H1 (cell line): Measurements from ENCODE around the gene CPE. TPM values are rescaled to one million over a fixed set of nuclear protein-coding genes. Genes with fewer than 3 reads are reported as not detected.

Experiments
- CTCF ChIA-PET: fragments of 300-600 bp; sonication (Branson Sonifier 250); formaldehyde crosslinking; loops from one replicate; lab custom pipeline; 2021; ENCODE audit not compliant: partially characterized antibody; lab: Charles Lee
- POLR2A ChIA-PET: fragments of 300-600 bp; sonication (Branson Sonifier 250); formaldehyde crosslinking; loops from one replicate; lab custom pipeline; 2021; ENCODE audit warnings: inconsistent platforms; ENCODE audit not compliant: partially characterized antibody; lab: Charles Lee
- DNase-seq, 2 experiments: peaks; one replicate each; pipeline versions ENCODE4 v3.0.0 to v3.0.0-alpha.2; 2010 to 2022; ENCODE audit warnings: low spot score in 2 of 2, low read depth in 1 of 2, mixed read lengths in 1 of 2
- FAIRE-seq: peaks from 2 replicates; lab custom pipeline; 2011; peaks lifted over from hg19 to GRCh38; lab: Jason Lieb, UNC
- H2AFZ ChIP-seq: 2 replicates; pipeline ENCODE4 v1.8.1; 2012; ENCODE audit warnings: low read length, inconsistent platforms
- H2AK5ac ChIP-seq: 2 replicates; pipeline ENCODE4 v1.6.1; 2013; ENCODE audit warnings: low read depth, low read length
- H2BK120ac ChIP-seq: replicated peaks from 2 replicates; pipeline ENCODE3; 2013; ENCODE audit warnings: low read depth, low read length, inconsistent platforms
- H2BK12ac ChIP-seq: 2 replicates; pipeline ENCODE4 v1.6.1; 2013; ENCODE audit warnings: low read depth, low read length
- H2BK15ac ChIP-seq: 2 replicates; pipeline ENCODE4 v1.6.1; 2013; ENCODE audit warnings: low read length
- H2BK20ac ChIP-seq: 2 replicates; pipeline ENCODE4 v1.6.1; 2013; ENCODE audit warnings: low read length
- H2BK5ac ChIP-seq: 2 replicates; pipeline ENCODE4 v1.6.1; 2013; ENCODE audit warnings: low read depth, low read length
- H3K14ac ChIP-seq: 2 replicates; pipeline ENCODE4 v1.6.1; 2013; ENCODE audit warnings: inconsistent platforms; ENCODE audit not compliant: insufficient read length
- H3K18ac ChIP-seq: 2 replicates; pipeline ENCODE4 v1.6.1; 2013; ENCODE audit warnings: low read length; ENCODE audit errors: extremely low read depth
- H3K23ac ChIP-seq: 2 replicates; pipeline ENCODE4 v1.6.1; 2013; ENCODE audit warnings: inconsistent platforms; ENCODE audit not compliant: insufficient read length
- H3K23me2 ChIP-seq: 2 replicates; pipeline ENCODE4 v1.6.1; 2013; ENCODE audit warnings: low read depth, low read length
- H3K27ac ChIP-seq: 2 replicates; pipeline ENCODE4 v1.6.1; 2011; ENCODE audit warnings: low read depth, low read length, inconsistent platforms
- H3K27me3 ChIP-seq, 4 experiments: replicated peaks in 1 of 4; 1 replicate in 1 of 4; 2 replicates in 3 of 4; pipeline versions ENCODE4 v1.6.1 to v1.8.1; 2011 to 2013; ENCODE audit warnings: low read length in 3 of 4, mild to moderate bottlenecking in 3 of 4, inconsistent platforms in 2 of 4, mixed read lengths in 2 of 4, moderate library complexity in 1 of 4; ENCODE audit not compliant: control insufficient read depth in 3 of 4, insufficient read depth in 3 of 4; ENCODE audit errors: extremely low read depth in 1 of 4
- H3K36me3 ChIP-seq, 4 experiments: 2 replicates each; pipeline versions ENCODE4 v1.6.1 to v1.8.1; 2011 to 2013; ENCODE audit warnings: mild to moderate bottlenecking in 4 of 4, low read length in 3 of 4, moderate library complexity in 2 of 4, control low read depth in 1 of 4, inconsistent platforms in 1 of 4; ENCODE audit not compliant: insufficient read depth in 4 of 4, control insufficient read depth in 2 of 4
- H3K4ac ChIP-seq: replicated peaks from 2 replicates; pipeline ENCODE3; 2013; ENCODE audit warnings: low read length, low read depth, mixed read lengths, inconsistent platforms; ENCODE audit not compliant: insufficient read length
- H3K4me1 ChIP-seq, 4 experiments: replicated peaks in 1 of 4; 1 replicate in 1 of 4; 2 replicates in 3 of 4; pipeline versions ENCODE4 v1.6.1 to v1.8.1; 2011 to 2013; ENCODE audit warnings: low read length in 3 of 4, inconsistent platforms in 2 of 4, mixed read lengths in 1 of 4; ENCODE audit not compliant: insufficient read depth in 4 of 4, control insufficient read depth in 3 of 4
- H3K4me2 ChIP-seq, 2 experiments: 2 replicates each; pipeline versions ENCODE4 v1.6.1 to v1.8.1; 2011 to 2013; ENCODE audit warnings: low read depth in 2 of 2, low read length in 2 of 2, control low read depth in 1 of 2, inconsistent platforms in 1 of 2, mild to moderate bottlenecking in 1 of 2; ENCODE audit not compliant: insufficient read depth in 1 of 2
- H3K4me3 ChIP-seq, 4 experiments: fragments of 200-600, 300-600 bp in 1 of 4; sonication (generic), shearing (Covaris generic), sonication (Bioruptor Twin) in 1 of 4; 2 replicates each; pipeline versions ENCODE4 v1.5.1 to v1.8.1; 2011 to 2016; ENCODE audit warnings: low read length in 4 of 4, low read depth in 3 of 4, control low read depth in 2 of 4, inconsistent platforms in 2 of 4, mild to moderate bottlenecking in 2 of 4, mixed read lengths in 1 of 4, moderate library complexity in 1 of 4; ENCODE audit not compliant: insufficient read depth in 2 of 4; ENCODE audit errors: extremely low read depth in 1 of 4
- H3K56ac ChIP-seq: replicated peaks from 2 replicates; pipeline ENCODE3; 2013; ENCODE audit warnings: low read depth, mild to moderate bottlenecking, mixed read lengths, low read length, inconsistent platforms; ENCODE audit not compliant: insufficient read length
- H3K79me1 ChIP-seq: 2 replicates; pipeline ENCODE4 v1.6.1; 2013; ENCODE audit warnings: low read depth, low read length, control low read depth
- H3K79me2 ChIP-seq, 2 experiments: 2 replicates each; pipeline versions ENCODE4 v1.6.1 to v1.8.1; 2012 to 2013; ENCODE audit warnings: low read length in 2 of 2, mild to moderate bottlenecking in 2 of 2, inconsistent platforms in 1 of 2; ENCODE audit not compliant: insufficient read depth in 2 of 2, control insufficient read depth in 1 of 2
- H3K9ac ChIP-seq, 4 experiments: replicated peaks in 1 of 4; 1 replicate in 1 of 4; 2 replicates in 3 of 4; pipeline versions ENCODE4 v1.6.1 to v1.8.1; 2011 to 2013; ENCODE audit warnings: low read depth in 3 of 4, low read length in 3 of 4, control low read depth in 2 of 4, mild to moderate bottlenecking in 2 of 4, moderate library complexity in 2 of 4, inconsistent platforms in 1 of 4; ENCODE audit errors: extremely low read depth in 1 of 4
- H3K9me3 ChIP-seq, 2 experiments: 2 replicates each; pipeline versions ENCODE4 v1.6.1 to v1.8.1; 2012 to 2013; ENCODE audit warnings: mild to moderate bottlenecking in 2 of 2, moderate library complexity in 2 of 2, control low read depth in 1 of 2, inconsistent platforms in 1 of 2, low read depth in 1 of 2, low read length in 1 of 2, mixed read lengths in 1 of 2; ENCODE audit not compliant: insufficient read depth in 2 of 2
- H4K20me1 ChIP-seq, 2 experiments: replicated peaks in 1 of 2; 2 replicates each; pipeline versions ENCODE3 to v1.8.1; 2011 to 2013; ENCODE audit warnings: inconsistent platforms in 2 of 2, low read length in 2 of 2, mild to moderate bottlenecking in 1 of 2; ENCODE audit not compliant: insufficient read depth in 2 of 2, control insufficient read depth in 1 of 2
- H4K5ac ChIP-seq: 2 replicates; pipeline ENCODE4 v1.6.1; 2013; ENCODE audit warnings: low read length, low read depth, mixed read lengths, inconsistent platforms; ENCODE audit not compliant: insufficient read length
- H4K8ac ChIP-seq: 2 replicates; pipeline ENCODE4 v1.8.0; 2013; ENCODE audit warnings: mild to moderate bottlenecking, moderate library complexity, low read length, inconsistent platforms; ENCODE audit not compliant: insufficient read depth; ENCODE audit errors: extremely low read depth
- H4K91ac ChIP-seq: replicated peaks from 2 replicates; pipeline ENCODE3; 2013; ENCODE audit warnings: low read length, mixed read lengths, inconsistent platforms; ENCODE audit not compliant: insufficient read length
- HDAC2 ChIP-seq, 2 experiments: fragments of 300-600 bp in 1 of 2; sonication (generic) in 1 of 2; IDR thresholded peaks; 2 replicates each; pipeline ENCODE4 v1.6.1; 2011 to 2012; ENCODE audit warnings: low read depth in 2 of 2, low read length in 2 of 2, mild to moderate bottlenecking in 2 of 2, moderate library complexity in 2 of 2, borderline replicate concordance in 1 of 2, inconsistent platforms in 1 of 2
- polyA plus RNA-seq, 7 experiments: library from polyadenylated mRNA; depleted of rRNA in 3 of 7; stranded (reverse) in 5 of 7; unstranded in 2 of 7; fragments of >200 nt in 5 of 7; fragments of 200-250 nt in 2 of 7; gene quantifications; 1 replicate in 5 of 7; 2 replicates in 1 of 7; 4 replicates in 1 of 7; pipeline versions ENCODE4 v1.2.1 to v1.2.3, GENCODE V29; 2011 to 2013; ENCODE audit warnings: missing spikeins in 2 of 7, mixed read lengths in 2 of 7
- total RNA-seq: library from RNA; stranded (reverse); fragmentation: NEBNext Ultra II Directional; extraction: Animal tissue kit (Norgen Biotek cat#: 25700); gene quantifications from 2 replicates; pipeline ENCODE4 v1.2.1, GENCODE V29; 2021
- TF ChIP-seq, protein P1 (sequence below): IDR thresholded peaks from 2 replicates; pipeline ENCODE4 v1.6.1; 2012; ENCODE audit warnings: inconsistent platforms
- TF ChIP-seq, protein P2 (sequence below), 3 experiments: IDR thresholded peaks; 1 replicate in 2 of 3; 2 replicates in 1 of 3; pipeline versions ENCODE4 v1.5.1 to v1.6.1; 2011; ENCODE audit warnings: low read length in 3 of 3, mild to moderate bottlenecking in 3 of 3, inconsistent platforms in 2 of 3, low read depth in 1 of 3, moderate library complexity in 1 of 3; ENCODE audit not compliant: insufficient read depth in 1 of 3; ENCODE audit errors: control extremely low read depth in 1 of 3

Gene CPE
- total and polyA plus RNA-seq, 2 of the 8 experiments (the other 6 are each of a cell fraction or from before 2014, with no cell fraction given), result 9.4 to 10.2 TPM

DNA sequence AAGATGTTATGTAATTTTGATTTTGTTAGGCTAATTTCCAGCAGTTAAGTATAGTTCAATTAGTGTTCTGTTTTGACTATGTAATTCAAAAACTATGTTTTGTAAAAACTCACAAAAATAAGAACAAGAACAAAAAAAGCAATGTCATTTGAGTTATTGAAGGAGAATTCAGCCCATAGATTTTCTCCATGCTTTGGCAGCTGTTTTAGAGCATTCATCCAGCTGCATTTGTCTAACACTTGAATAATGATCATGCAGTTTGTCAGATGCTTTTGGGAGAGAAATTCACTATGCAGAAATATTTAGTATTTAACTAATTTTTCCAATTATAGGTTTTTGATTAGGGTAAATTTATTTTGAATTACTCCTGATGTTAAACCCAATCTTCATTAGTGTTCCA is 14.2 kb downstream of the CPE start:
- no peak overlapping the region for H3K56ac ChIP-seq
- no peaks in the 10 kb centered on the region for H3K23me2 ChIP-seq
- H3K36me3 ChIP-seq, result no peaks in the 10 kb centered on the region
- no peaks in the 10 kb centered on the region for H3K4me1 ChIP-seq
- no peak overlapping the region for H4K91ac ChIP-seq
- FAIRE-seq, result no peak
- no peaks in the 10 kb centered on the region for H3K27me3 ChIP-seq
- H2BK12ac ChIP-seq, result no peak overlapping the region
- no peak overlapping the region for H3K23ac ChIP-seq
- no peak overlapping the region for H3K4me2 ChIP-seq
- H3K18ac ChIP-seq, result no peak overlapping the region
- TF ChIP-seq, protein P1, sequence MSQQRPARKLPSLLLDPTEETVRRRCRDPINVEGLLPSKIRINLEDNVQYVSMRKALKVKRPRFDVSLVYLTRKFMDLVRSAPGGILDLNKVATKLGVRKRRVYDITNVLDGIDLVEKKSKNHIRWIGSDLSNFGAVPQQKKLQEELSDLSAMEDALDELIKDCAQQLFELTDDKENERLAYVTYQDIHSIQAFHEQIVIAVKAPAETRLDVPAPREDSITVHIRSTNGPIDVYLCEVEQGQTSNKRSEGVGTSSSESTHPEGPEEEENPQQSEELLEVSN, result no peak
- no peak for TF ChIP-seq HDAC2 (IDR thresholded peaks at IDR 0.05; ENCODE audit: borderline replicate concordance in 1 of 2, low read depth in 2 of 2, low read length in 2 of 2)
- TF ChIP-seq, protein P2, sequence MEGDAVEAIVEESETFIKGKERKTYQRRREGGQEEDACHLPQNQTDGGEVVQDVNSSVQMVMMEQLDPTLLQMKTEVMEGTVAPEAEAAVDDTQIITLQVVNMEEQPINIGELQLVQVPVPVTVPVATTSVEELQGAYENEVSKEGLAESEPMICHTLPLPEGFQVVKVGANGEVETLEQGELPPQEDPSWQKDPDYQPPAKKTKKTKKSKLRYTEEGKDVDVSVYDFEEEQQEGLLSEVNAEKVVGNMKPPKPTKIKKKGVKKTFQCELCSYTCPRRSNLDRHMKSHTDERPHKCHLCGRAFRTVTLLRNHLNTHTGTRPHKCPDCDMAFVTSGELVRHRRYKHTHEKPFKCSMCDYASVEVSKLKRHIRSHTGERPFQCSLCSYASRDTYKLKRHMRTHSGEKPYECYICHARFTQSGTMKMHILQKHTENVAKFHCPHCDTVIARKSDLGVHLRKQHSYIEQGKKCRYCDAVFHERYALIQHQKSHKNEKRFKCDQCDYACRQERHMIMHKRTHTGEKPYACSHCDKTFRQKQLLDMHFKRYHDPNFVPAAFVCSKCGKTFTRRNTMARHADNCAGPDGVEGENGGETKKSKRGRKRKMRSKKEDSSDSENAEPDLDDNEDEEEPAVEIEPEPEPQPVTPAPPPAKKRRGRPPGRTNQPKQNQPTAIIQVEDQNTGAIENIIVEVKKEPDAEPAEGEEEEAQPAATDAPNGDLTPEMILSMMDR (IDR thresholded peaks at IDR 0.05; ENCODE audit: control extremely low read depth in 1 of 3, insufficient read depth in 1 of 3, low read depth in 1 of 3, low read length in 3 of 3), result no peak
- TF ChIP-seq, all 59 proteins: peak for 0
- H4K5ac ChIP-seq, result no peak overlapping the region
- no peaks in the 10 kb centered on the region for H3K79me1 ChIP-seq
- H3K9ac ChIP-seq, result no peak overlapping the region
- no peak overlapping the region for H2BK15ac ChIP-seq
- no peak overlapping the region for H2BK120ac ChIP-seq
- no peak overlapping the region for H2AFZ ChIP-seq
- no peak overlapping the region for H3K14ac ChIP-seq
- no peak overlapping the region for H2BK5ac ChIP-seq
- no peaks in the 10 kb centered on the region for H4K20me1 ChIP-seq
- H2AK5ac ChIP-seq, result no peak overlapping the region
- no peak overlapping the region for H2BK20ac ChIP-seq
- no peak overlapping the region for H3K4me3 ChIP-seq
- no peaks in the 10 kb centered on the region for H3K79me2 ChIP-seq
- H3K9me3 ChIP-seq, result no peaks in the 10 kb centered on the region
- CTCF ChIA-PET, result interaction anchor here (0.8 to 2.2 kb wide), 4 partner anchors 9 to 71 kb away, joined by 3 to 9 read pairs (median 3); no protein-coding TSS in a partner anchor
- no peak for DNase-seq
- POLR2A ChIA-PET, result no interaction called here
- H3K27ac ChIP-seq, result no peak overlapping the region
- H3K4ac ChIP-seq, result no peak overlapping the region
- no peak overlapping the region for H4K8ac ChIP-seq
